ENCODE measurements around the gene GDAP2. TPM values are rescaled to one million over a fixed set of nuclear protein-coding genes. Genes with fewer than 3 reads are reported as not detected.

GDAP2 gene
- total RNA-seq, 1 donor from 2014 or later = 29.2 TPM

- ATAC-seq = no peak
- no peak for DNase-seq (ENCODE audit: low spot score)
- intact Hi-C loops (cut with DNase I) = no loop called here
Measured at GRCh38 chr1:117905019-117905418, 24.4 kb downstream of the GDAP2 start.

- DNase-seq (ENCODE audit: low spot score) (no peak), ATAC-seq (no peak)
- intact Hi-C loops (cut with DNase I) = no loop called here
Measured at GRCh38 chr1:117904485-117904884, 24.9 kb downstream of the GDAP2 start.

GRCh38 chr1:117902944-117903343 lies 26.5 kb downstream of the GDAP2 start:
- intact Hi-C loops (cut with DNase I) = no loop called here
- no peak for ATAC-seq

GRCh38 chr1:117899801-117900200 lies 29.6 kb downstream of the GDAP2 start:
- intact Hi-C loops (cut with DNase I) = no loop called here
- DNase-seq (ENCODE audit: low spot score) = no peak
- no peak for ATAC-seq

More at GRCh38 chr1:117902944-117903343, 26.5 kb downstream of the GDAP2 start:
- DNase-seq (ENCODE audit: low spot score) = no peak

GRCh38 chr1:117897551-117897950 lies 31.9 kb downstream of the GDAP2 start:
- intact Hi-C loops (cut with DNase I) = no loop called here
- ATAC-seq (no peak), DNase-seq (ENCODE audit: low spot score) (no peak)

GRCh38 chr1:117895482-117896114 lies 33.8 kb downstream of the GDAP2 start:
- peak; percentile 77 for DNase-seq (ENCODE audit: low spot score)
- intact Hi-C loops (cut with DNase I) = no loop called here

GRCh38 chr1:117894078-117894477 lies 35.3 kb downstream of the GDAP2 start:
- intact Hi-C loops (cut with DNase I) = no loop called here
- no peak for ATAC-seq

More at GRCh38 chr1:117895482-117896114, 33.8 kb downstream of the GDAP2 start:
- peak; percentile 66 for ATAC-seq

GRCh38 chr1:117892512-117892911 lies 36.9 kb downstream of the GDAP2 start:
- ATAC-seq (no peak), DNase-seq (ENCODE audit: low spot score) (no peak)
- intact Hi-C loops (cut with DNase I) = no loop called here

More at GRCh38 chr1:117894078-117894477, 35.3 kb downstream of the GDAP2 start:
- no peak for DNase-seq (ENCODE audit: low spot score)

- intact Hi-C loops (cut with DNase I) = no loop called here
- ATAC-seq (no peak), DNase-seq (ENCODE audit: low spot score) (no peak)
Measured at GRCh38 chr1:117890452-117890851, 39.0 kb downstream of the GDAP2 start.

GRCh38 chr1:117886101-117886795 lies 43.2 kb downstream of the GDAP2 start:
- ATAC-seq (no peak), DNase-seq (ENCODE audit: low spot score) (no peak)
- intact Hi-C loops (cut with DNase I) = no loop called here

- intact Hi-C loops (cut with DNase I) = no loop called here
- DNase-seq (ENCODE audit: low spot score) = no peak
- no peak for ATAC-seq
Measured at GRCh38 chr1:117883616-117884015, 45.8 kb downstream of the GDAP2 start.

- intact Hi-C loops (cut with DNase I) = no loop called here
- ATAC-seq (no peak), DNase-seq (ENCODE audit: low spot score) (no peak)
Measured at GRCh38 chr1:117879284-117879683, 50.1 kb downstream of the GDAP2 start.

GRCh38 chr1:117877823-117878222 lies 51.6 kb downstream of the GDAP2 start:
- no peak for DNase-seq (ENCODE audit: low spot score)
- no peak for ATAC-seq
- intact Hi-C loops (cut with DNase I) = no loop called here

GRCh38 chr1:117871013-117871412 lies 58.4 kb downstream of the GDAP2 start:
- ATAC-seq = no peak
- intact Hi-C loops (cut with DNase I) = no loop called here
- no peak for DNase-seq (ENCODE audit: low spot score)

- intact Hi-C loops (cut with DNase I) = no loop called here
- DNase-seq (ENCODE audit: low spot score) (no peak), ATAC-seq (no peak)
Measured at GRCh38 chr1:117861694-117862093, 67.7 kb downstream of the GDAP2 start.

GRCh38 chr1:117860896-117861610 lies 68.4 kb downstream of the GDAP2 start:
- DNase-seq (ENCODE audit: low spot score) (no peak), ATAC-seq (no peak)
- intact Hi-C loops (cut with DNase I) = no loop called here

GRCh38 chr1:117859901-117860300 lies 69.5 kb downstream of the GDAP2 start:
- no peak for ATAC-seq
- intact Hi-C loops (cut with DNase I) = no loop called here
- no peak for DNase-seq (ENCODE audit: low spot score)

- intact Hi-C loops (cut with DNase I) = no loop called here
- no peak for ATAC-seq
- no peak for DNase-seq (ENCODE audit: low spot score)
Measured at GRCh38 chr1:117857418-117857817, 72.0 kb downstream of the GDAP2 start.

GRCh38 chr1:117852853-117853553 lies 76.4 kb downstream of the GDAP2 start:
- no peak for ATAC-seq
- intact Hi-C loops (cut with DNase I) = no loop called here
- no peak for DNase-seq (ENCODE audit: low spot score)

GRCh38 chr1:117851687-117852086 lies 77.7 kb downstream of the GDAP2 start:
- DNase-seq (ENCODE audit: low spot score) (no peak), ATAC-seq (no peak)
- intact Hi-C loops (cut with DNase I) = no loop called here
